K562 (cell line): ENCODE measurements around the gene LUZP1. TPM values are rescaled to one million over a fixed set of nuclear protein-coding genes. Genes with fewer than 3 reads are reported as not detected.

Experiments used
- ATAC-seq: fragments of 200-7000 bp; cut with Tn5 transposase; 3 replicates; pipeline ENCODE4 v1.9.1; 2020; ENCODE audit warnings: moderate library complexity
- BruUV-seq: library from RNA; stranded (reverse); fragments of 400-500 nt; replicated peaks from 2 replicates; lab custom pipeline; 2021; lab: Mats Ljungman, UMichigan
- CTCF ChIA-PET: fragments of 300-600 bp; formaldehyde crosslinking; extraction: SDS; loops from one replicate; lab custom pipeline; 2021; ENCODE audit warnings: low intra/inter-chr PET ratio; lab: Yijun Ruan, JAX
- POLR2A ChIA-PET: fragments of 300-600, 350-650 bp; sonication (Branson Sonifier 250); formaldehyde crosslinking; extraction: SDS; loops from one replicate; lab custom pipeline; 2021; ENCODE audit warnings: antibody characterized with exemption, inconsistent platforms; lab: Yijun Ruan, JAX
- DNase-seq, 4 experiments: peaks; one replicate each; pipeline versions ENCODE4 v3.0.0 to v3.0.0-alpha.2; 2011 to 2018; ENCODE audit warnings: low spot score in 3 of 4, mixed read lengths in 3 of 4; ENCODE audit errors: extremely low read depth in 1 of 4
- FAIRE-seq: peaks from 2 replicates; lab custom pipeline; 2011; peaks lifted over from hg19 to GRCh38; lab: Jason Lieb, UNC
- H2AFZ ChIP-seq: 2 replicates; pipeline ENCODE4 v1.6.0; 2011; ENCODE audit warnings: low read depth, low read length, control low read depth, inconsistent platforms
- H3K27ac ChIP-seq: fragments of 200-600 bp; 3 replicates; pipeline ENCODE4 v1.8.0; 2011; ENCODE audit warnings: low read depth, mild to moderate bottlenecking, control low read depth, inconsistent platforms, low read length, moderate library complexity, mixed read lengths; ENCODE audit errors: extremely low read depth
- H3K27me3 ChIP-seq, 2 experiments: fragments of 300-600 bp in 1 of 2; 2 replicates in 1 of 2; 3 replicates in 1 of 2; pipeline versions ENCODE4 v1.6.0 to v1.8.0; 2011; ENCODE audit warnings: inconsistent platforms in 2 of 2, low read length in 2 of 2, mild to moderate bottlenecking in 1 of 2, mixed read lengths in 1 of 2, moderate library complexity in 1 of 2; ENCODE audit not compliant: control insufficient read depth in 2 of 2, insufficient read depth in 2 of 2
- H3K36me3 ChIP-seq: fragments of 300-600 bp; 3 replicates; pipeline ENCODE4 v1.8.0; 2011; ENCODE audit warnings: mild to moderate bottlenecking, low read length, inconsistent platforms; ENCODE audit not compliant: control insufficient read depth, insufficient read depth
- H3K4me1 ChIP-seq, 2 experiments: fragments of 200-600 bp in 1 of 2; replicated peaks in 1 of 2; 2 replicates in 1 of 2; 3 replicates in 1 of 2; pipeline versions ENCODE4 v1.5.1 to v1.8.0; 2011; ENCODE audit warnings: inconsistent platforms in 2 of 2, low read length in 2 of 2, mild to moderate bottlenecking in 1 of 2, mixed read lengths in 1 of 2, moderate library complexity in 1 of 2; ENCODE audit not compliant: control insufficient read depth in 2 of 2, insufficient read depth in 2 of 2
- H3K4me2 ChIP-seq: 2 replicates; pipeline ENCODE4 v1.6.1; 2011; ENCODE audit warnings: low read length, control low read depth, inconsistent platforms, mixed read lengths; ENCODE audit not compliant: insufficient read depth
- H3K4me3 ChIP-seq: fragments of 200-600 bp; sonication (generic), shearing (Covaris generic); 2 replicates; pipeline ENCODE4 v1.5.1; 2016; ENCODE audit warnings: control low read depth, inconsistent platforms
- H3K79me2 ChIP-seq: fragments of 200-600 bp; 3 replicates; pipeline ENCODE4 v1.8.0; 2011; ENCODE audit warnings: low read length, inconsistent platforms; ENCODE audit not compliant: control insufficient read depth, insufficient read depth
- H3K9ac ChIP-seq, 2 experiments: 2 replicates each; pipeline versions ENCODE4 v1.6.0 to v1.6.1; 2011; ENCODE audit warnings: low read depth in 2 of 2, low read length in 2 of 2, control low read depth in 1 of 2, inconsistent platforms in 1 of 2, mild to moderate bottlenecking in 1 of 2, mixed read lengths in 1 of 2; ENCODE audit not compliant: insufficient read depth in 1 of 2
- H3K9me1 ChIP-seq: one replicate; pipeline ENCODE4 v1.6.0; 2011; ENCODE audit warnings: inconsistent platforms, mild to moderate bottlenecking, low read length, moderate library complexity; ENCODE audit not compliant: control insufficient read depth, insufficient read depth
- H3K9me3 ChIP-seq: replicated peaks from 2 replicates; pipeline ENCODE4 v1.5.1; 2011; ENCODE audit warnings: low read depth, low read length, inconsistent platforms; ENCODE audit not compliant: control insufficient read depth, insufficient read depth
- H4K20me1 ChIP-seq: replicated peaks from 2 replicates; pipeline ENCODE4 v1.6.1; 2011; ENCODE audit warnings: low read length, inconsistent platforms, mixed read lengths; ENCODE audit not compliant: control insufficient read depth, insufficient read depth
- MAFF ChIP-seq: IDR thresholded peaks from 2 replicates; pipeline ENCODE4 v1.6.1; 2012; ENCODE audit warnings: low read length, improper control_type of control experiment
- SAP30 ChIP-seq: fragments of 200-600 bp; sonication (generic); IDR thresholded peaks from 2 replicates; pipeline ENCODE4 v1.6.1; 2012; ENCODE audit warnings: borderline replicate concordance, low read depth, mild to moderate bottlenecking, moderate library complexity, low read length, control low read depth, inconsistent platforms; ENCODE audit not compliant: insufficient read depth, poor library complexity, severe bottlenecking
- ZFP30 ChIP-seq: fragments of 250-450 bp; sonication (Bioruptor Pico); IDR thresholded peaks from 2 replicates; pipeline ENCODE4 v1.8.0; 2022; ENCODE audit warnings: moderate library complexity, mild to moderate bottlenecking, inconsistent platforms, borderline replicate concordance
- in situ Hi-C: fragments of 300-500 bp; cut with MboI; formaldehyde crosslinking; loops from 4 replicates; pipeline ENCODE4 v1.15.0; 2018; ENCODE audit warnings: inconsistent platforms, mixed read lengths
- intact Hi-C: fragments of 100-400 bp; cut with micrococcal nuclease; formaldehyde crosslinking; loops from 2 replicates; pipeline ENCODE4 v1.14.2; 2022
- polyA plus RNA-seq, 8 experiments: library from polyadenylated mRNA; depleted of rRNA in 4 of 8; stranded (reverse) in 5 of 8; unstranded in 3 of 8; fragments of >200 nt; fragmentation: Nextera tagmentation in 2 of 8; fragmentation: Illumina TruSeq in 1 of 8; extraction: Ambion mirVana in 2 of 8; extraction: Trizol in 1 of 8; gene quantifications; 2 replicates each; pipeline versions ENCODE4 v1.2.1 to v1.2.3, GENCODE V29; 2011 to 2014; ENCODE audit warnings: inconsistent platforms in 1 of 8, missing spikeins in 1 of 8
- total RNA-seq, 7 experiments: library from RNA; depleted of rRNA in 6 of 7; stranded (reverse); fragments of >200 nt in 6 of 7; fragmentation: Illumina TruSeq in 2 of 7; extraction: Trizol in 2 of 7; gene quantifications; 2 replicates each; pipeline versions ENCODE4 v1.2.1 to v1.2.3, GENCODE V29; 2011 to 2021; ENCODE audit warnings: low replicate concordance in 1 of 7
- TF ChIP-seq, protein P1 (sequence below): fragments of 250-450 bp; sonication (Bioruptor Pico); IDR thresholded peaks from 2 replicates; pipeline ENCODE4 v1.4.0; 2020; ENCODE audit warnings: mild to moderate bottlenecking, moderate library complexity, borderline replicate concordance
- TF ChIP-seq, protein P2 (sequence below): fragments of 450-650 bp; formaldehyde crosslinking; IDR thresholded peaks from 2 replicates; pipeline ENCODE4 v1.4.0; 2020; ENCODE audit warnings: mild to moderate bottlenecking, mixed read lengths

The LUZP1 gene
- total and polyA plus RNA-seq, 9 of the 15 experiments (the other 6 are each of a cell fraction or from before 2014, with no cell fraction given): 6.5 to 19.1 (median 12.4) TPM

DNA sequence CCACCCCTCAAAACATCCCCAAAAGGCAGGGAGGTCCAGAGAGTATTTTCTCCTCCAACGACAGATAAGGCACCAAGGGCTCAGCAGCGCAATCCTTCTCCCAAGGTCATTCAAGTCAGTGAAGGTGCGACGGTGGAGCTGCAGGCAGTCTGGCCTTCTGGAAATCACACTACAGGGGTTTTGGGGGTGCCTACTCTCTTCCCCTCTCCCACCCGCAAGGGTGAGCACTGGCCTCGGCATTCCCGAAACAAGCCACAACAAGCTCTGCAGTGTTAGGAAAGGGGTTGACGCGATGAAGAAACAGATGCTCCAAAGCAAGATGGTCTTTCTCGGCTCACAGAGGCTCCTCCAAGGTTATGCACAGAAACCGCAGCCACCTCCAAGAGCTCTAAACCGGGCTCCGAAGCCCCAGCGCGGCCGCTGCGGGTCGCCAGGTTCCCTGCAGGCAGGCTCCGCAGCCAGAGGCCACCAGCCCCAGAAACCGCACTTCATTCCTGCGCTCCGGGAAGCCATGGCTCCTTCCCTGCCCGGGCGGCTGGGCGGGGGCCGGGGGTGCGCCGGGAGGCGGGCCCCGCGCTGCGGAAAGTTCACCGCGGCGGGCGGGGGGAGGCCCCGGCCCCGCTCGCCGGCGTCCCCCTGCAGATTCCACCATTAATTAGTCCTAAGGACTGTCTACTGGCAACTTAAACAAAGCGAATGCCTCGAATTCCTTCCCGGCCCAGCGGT, 1.1 kb downstream of the LUZP1 start (continued):
- TF ChIP-seq MAFF: no peak

DNA sequence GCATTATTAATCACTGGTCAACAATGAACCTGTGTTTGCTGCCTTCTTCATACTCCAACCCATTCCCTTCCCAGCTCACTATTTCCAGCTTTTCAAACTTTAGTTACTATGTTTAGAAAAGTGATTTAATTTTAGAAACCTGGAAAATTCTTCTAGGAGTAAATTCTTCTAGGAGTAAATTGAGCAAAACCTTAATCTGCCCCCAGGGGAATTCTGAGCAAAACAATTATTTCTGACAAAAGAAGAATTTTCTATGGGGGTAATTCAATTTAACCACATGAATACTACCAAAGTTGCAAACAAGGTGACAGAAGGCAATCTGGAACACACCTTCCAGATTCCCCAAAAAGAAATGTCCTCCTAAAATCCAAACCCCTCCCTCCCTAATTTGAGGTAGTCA, 1.8 kb downstream of the LUZP1 start:
- POLR2A ChIA-PET: interaction anchor here (0.6 to 1.4 kb wide), 11 partner anchors 9 to 775 kb away, joined by 3 to 5 read pairs (median 4); no protein-coding TSS in a partner anchor
- peak overlapping the region; percentile 95 for H3K4me2 ChIP-seq
- H3K36me3 ChIP-seq: no peaks in the 10 kb centered on the region
- H3K27ac ChIP-seq: no peak overlapping the region
- peaks cover 8% of the 10 kb centered on the region; the same call in 1 of the 2 replicates for H4K20me1 ChIP-seq
- H3K9ac ChIP-seq: peak overlapping the region in 1 of 2 experiments; percentile 93; a peak in 1 of 4 replicates
- ATAC-seq: no peak
- intact Hi-C loops (no loop called here), in situ Hi-C loops (no loop called here)
- CTCF ChIA-PET: interaction anchor here (0.5 kb wide), 1 partner anchor 605 kb away, joined by 3 read pairs; no protein-coding TSS in a partner anchor
- no peak for DNase-seq
- H2AFZ ChIP-seq: no peak overlapping the region
- H3K4me3 ChIP-seq: peak overlapping the region; percentile 83
- peaks cover 22 to 28% of the 10 kb centered on the region in 2 experiments; a peak in 4 of 5 replicates for H3K4me1 ChIP-seq
- peaks cover 53% of the 10 kb centered on the region for H3K79me2 ChIP-seq
- BruUV-seq: no TSS peak
- no peaks in the 10 kb centered on the region for H3K27me3 ChIP-seq
- H3K9me3 ChIP-seq: no peaks in the 10 kb centered on the region
- no peaks in the 10 kb centered on the region for H3K9me1 ChIP-seq
- no peak for FAIRE-seq
- TF ChIP-seq, protein P1, sequence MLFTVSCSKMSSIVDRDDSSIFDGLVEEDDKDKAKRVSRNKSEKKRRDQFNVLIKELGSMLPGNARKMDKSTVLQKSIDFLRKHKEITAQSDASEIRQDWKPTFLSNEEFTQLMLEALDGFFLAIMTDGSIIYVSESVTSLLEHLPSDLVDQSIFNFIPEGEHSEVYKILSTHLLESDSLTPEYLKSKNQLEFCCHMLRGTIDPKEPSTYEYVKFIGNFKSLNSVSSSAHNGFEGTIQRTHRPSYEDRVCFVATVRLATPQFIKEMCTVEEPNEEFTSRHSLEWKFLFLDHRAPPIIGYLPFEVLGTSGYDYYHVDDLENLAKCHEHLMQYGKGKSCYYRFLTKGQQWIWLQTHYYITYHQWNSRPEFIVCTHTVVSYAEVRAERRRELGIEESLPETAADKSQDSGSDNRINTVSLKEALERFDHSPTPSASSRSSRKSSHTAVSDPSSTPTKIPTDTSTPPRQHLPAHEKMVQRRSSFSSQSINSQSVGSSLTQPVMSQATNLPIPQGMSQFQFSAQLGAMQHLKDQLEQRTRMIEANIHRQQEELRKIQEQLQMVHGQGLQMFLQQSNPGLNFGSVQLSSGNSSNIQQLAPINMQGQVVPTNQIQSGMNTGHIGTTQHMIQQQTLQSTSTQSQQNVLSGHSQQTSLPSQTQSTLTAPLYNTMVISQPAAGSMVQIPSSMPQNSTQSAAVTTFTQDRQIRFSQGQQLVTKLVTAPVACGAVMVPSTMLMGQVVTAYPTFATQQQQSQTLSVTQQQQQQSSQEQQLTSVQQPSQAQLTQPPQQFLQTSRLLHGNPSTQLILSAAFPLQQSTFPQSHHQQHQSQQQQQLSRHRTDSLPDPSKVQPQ (CRISPR knock-in tag): no peak
- TF ChIP-seq ZFP30 (CRISPR knock-in tag): no peak
- no peak for TF ChIP-seq SAP30
- TF ChIP-seq, protein P2, sequence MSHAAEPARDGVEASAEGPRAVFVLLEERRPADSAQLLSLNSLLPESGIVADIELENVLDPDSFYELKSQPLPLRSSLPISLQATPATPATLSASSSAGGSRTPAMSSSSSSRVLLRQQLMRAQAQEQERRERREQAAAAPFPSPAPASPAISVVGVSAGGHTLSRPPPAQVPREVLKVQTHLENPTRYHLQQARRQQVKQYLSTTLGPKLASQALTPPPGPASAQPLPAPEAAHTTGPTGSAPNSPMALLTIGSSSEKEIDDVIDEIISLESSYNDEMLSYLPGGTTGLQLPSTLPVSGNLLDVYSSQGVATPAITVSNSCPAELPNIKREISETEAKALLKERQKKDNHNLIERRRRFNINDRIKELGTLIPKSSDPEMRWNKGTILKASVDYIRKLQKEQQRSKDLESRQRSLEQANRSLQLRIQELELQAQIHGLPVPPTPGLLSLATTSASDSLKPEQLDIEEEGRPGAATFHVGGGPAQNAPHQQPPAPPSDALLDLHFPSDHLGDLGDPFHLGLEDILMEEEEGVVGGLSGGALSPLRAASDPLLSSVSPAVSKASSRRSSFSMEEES (CRISPR knock-in tag): no peak
